ENCODE measurements around the gene RAD18.

The RAD18 gene

DNA sequence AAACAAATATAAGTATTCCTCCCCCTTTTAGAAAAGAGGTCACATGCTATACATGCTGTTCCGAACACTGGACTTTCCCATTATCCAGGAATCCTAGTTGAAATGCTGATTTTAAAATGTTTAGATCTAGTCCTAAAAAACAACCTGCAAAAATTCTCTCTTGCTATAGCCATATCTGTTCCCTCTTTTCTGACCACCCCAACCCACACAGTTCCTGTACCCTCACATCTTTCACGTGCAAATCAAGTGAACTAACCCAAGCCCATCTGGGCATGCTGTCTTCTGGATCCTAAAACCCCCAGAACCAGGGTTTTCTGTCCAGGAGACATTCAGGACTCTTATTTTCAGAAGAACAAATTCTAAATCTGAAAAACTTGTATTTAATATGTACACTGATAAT lies 67.4 kb downstream of the RAD18 start:
- no peak for DNase-seq (ENCODE audit: low read depth)

GRCh38 chr3:8893001-8893400 lies 70.3 kb downstream of the RAD18 start:
- DNase-seq (ENCODE audit: low read depth) = no peak

DNA sequence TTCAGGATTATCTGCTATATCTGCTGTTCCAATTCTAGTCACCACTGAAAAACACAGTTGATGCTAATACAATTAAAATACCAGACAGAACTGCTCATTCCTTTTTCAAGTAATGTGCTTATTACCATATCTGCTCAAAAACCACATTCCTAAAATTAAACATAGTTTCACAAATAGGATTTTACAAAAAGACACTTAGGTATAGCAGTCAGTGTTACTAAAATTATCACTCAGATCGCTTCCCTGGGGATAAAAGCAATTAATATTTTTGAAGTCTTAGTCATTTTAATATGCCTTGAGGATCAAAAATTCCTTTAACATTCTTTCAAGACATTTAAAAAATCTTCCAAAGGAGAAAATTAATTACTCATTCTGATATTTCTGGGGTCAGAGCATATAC lies 71.5 kb downstream of the RAD18 start:
- DNase-seq (ENCODE audit: low read depth) = no peak

DNA sequence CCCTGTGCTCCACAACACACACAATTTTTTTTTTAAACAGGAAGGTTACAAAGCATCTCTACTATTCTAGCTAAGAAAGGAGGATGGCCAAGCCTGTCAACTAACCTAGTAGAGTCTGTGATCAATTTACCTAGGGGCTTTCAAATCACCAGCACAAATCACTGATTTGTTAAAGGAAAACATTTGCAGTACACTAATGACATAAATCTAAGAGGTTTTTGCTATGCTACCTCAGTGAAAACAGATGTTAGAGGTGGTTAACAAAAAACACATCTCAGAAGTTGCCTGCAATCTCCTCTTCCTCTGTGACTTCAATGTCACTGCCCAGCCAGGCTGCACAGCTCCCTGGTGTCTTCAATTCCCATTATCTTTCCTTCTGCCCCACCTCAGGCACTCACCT lies 72.0 kb downstream of the RAD18 start:
- no peak for DNase-seq (ENCODE audit: low read depth)

DNA sequence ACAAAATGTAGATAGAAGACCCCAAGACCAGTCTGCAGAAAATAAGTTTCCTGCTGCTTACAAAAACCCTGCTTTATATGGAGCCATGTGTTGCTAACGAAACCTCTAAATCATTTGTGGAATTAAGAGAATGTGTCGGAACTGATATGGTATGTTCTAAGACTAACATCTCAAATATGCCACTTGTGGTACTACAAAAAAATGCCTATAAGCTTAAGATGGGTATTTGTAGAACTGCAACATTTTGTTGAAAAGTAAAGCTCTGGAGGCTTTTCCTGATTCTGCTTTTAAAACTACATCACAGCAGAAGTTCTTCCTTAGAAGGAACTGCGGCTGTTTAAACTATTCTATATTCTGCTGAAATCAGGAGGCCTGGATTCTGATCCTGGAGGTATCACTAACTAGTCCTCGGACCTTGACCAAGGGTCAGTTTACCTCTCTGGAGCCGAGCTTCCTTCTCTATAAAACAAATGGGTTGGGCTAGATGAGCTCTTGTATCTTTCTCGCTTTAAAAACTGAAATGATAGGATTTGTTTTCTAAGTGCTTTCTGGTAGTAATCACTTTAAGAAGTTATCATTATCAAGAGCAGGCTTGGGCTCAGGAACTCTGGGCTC lies 74.9 kb downstream of the RAD18 start:
- DNase-seq (ENCODE audit: low read depth) = no peak

GRCh38 chr3:8887435-8888300 lies 75.6 kb downstream of the RAD18 start:
- DNase-seq (ENCODE audit: low read depth) = no peak

- DNase-seq (ENCODE audit: low read depth) = no peak
These were observed 76.7 kb downstream of the RAD18 start for GRCh38 chr3:8886546-8886945.

DNA sequence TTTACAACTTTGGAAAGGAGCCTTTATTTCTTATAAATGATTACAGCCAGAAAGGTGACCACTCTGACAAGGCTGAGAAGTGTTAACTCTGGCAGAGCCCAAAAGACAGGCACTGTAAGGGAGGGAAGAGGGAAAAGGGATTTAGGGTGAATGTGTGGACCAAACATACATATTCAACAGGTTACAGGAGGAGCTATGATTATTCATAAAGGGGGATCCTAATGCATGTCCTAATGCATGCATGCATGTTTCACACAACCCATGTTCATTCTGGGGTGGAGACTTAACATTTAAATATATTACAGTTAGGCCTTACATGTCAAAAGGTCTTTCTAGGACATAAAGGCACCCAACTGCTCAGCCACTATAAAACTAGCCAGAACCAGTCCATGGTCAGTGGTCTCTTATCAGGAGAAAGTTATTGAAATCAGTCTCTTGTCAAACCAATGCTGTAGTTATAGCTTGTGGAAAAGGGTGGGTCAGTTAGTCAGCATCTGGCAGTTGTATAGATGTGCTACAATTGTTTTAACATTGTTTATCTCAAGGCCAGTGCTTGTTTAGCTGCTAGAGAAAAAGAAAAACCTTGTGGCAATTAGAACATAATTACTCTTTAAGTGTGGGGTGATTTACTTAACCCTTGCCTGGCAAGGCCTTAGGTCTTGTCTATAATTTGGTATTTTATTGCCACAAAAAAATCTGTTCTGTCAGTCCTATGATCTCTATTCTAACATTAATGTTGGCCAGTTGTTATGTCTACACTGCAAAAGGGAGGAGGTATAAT lies 77.5 kb downstream of the RAD18 start:
- DNase-seq (ENCODE audit: low read depth) = no peak

DNA sequence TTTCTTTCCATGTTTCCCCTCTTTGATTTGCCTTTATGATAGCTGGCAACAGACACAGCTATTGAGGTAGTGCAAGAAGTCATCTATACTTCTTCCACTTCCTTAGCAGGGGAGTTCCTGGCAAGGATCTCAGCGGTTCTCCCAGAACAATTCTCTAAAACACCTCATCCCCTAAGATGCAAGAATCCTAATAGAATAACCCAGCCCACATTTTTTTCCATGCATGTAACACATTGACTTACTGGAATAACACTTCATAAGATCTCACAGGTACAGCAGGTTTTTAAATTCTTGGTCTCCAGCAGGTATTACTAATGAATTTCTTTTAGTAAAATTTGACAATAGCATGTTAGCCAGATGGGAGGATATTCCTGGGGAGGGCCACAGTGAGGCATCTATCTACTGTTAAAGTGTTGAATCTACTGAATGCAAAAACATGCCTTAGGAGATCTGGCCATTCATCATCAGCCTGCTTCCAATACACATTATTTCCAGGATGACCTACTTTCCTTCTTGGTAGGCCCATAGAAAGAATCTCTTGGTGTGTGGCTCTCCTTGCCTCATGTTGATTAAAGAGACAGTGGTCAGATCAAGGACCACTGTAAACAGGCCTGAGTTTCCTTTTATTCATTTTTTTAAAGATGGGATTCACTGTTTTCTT lies 78.5 kb downstream of the RAD18 start:
- no peak for DNase-seq (ENCODE audit: low read depth)

DNA sequence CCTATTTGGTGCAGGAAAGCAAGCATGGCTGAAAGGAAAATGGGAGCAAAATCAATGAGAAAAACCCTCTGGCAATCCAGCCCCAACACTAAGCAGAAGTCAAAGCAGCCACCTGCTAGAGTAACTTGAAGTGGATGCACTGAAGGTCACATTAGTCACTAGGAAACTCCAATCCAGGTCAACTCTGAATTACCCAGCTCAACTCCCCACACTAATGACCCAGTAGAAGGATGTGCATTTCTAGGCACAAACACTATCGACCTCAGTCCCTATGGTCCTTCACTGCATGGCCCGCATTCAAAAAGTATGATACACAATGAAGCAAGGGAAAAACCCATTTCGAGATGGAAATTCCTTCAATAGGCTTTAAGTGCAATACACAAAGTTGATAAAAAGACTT lies 80.6 kb downstream of the RAD18 start:
- DNase-seq (ENCODE audit: low read depth) = no peak

GRCh38 chr3:8882171-8882593 lies 81.1 kb downstream of the RAD18 start:
- no peak for DNase-seq (ENCODE audit: low read depth)

- DNase-seq (ENCODE audit: low read depth) = no peak
These were observed 83.8 kb downstream of the RAD18 start for GRCh38 chr3:8879347-8879944.

DNA sequence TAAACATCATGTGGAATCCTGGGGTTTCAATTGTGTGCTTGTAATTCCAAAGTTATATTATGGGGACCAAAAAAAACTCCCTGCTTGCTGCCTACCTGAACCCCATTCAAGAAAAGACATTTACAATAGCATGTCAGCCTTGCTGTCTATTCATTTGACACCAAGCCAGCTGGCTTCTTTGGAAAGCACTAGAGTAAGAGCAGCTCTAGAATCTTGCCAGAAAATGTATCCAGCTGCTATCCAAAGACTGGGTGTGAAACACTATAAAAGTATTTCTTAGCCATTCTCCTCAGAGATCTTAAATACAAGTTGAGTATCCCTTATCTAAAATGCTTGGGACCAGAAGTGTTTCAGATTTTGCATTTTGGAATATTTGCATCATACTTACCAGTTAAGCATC lies 87.4 kb downstream of the RAD18 start:
- no peak for DNase-seq (ENCODE audit: low read depth)

DNA sequence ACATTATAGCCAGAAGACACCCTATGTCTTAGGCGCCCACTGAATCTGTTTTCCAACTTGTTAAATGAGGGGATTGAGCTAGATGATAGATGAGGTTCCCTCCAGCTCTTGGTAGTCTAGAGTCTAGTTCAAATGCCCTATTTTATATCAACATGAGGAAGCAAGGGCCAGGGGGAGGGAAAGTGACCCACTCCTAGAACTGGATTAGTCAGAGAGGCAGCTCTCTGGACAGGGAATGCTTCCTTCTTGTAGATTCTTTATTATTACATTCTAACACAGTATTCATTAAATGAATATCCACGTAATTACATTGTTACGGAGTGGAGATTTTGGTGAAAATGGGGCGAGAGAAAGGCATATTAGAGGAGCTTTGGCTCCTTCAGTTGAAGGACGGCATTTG lies 89.5 kb downstream of the RAD18 start:
- no peak for DNase-seq (ENCODE audit: low read depth)

- no peak for DNase-seq (ENCODE audit: low read depth)
These were observed 91.0 kb downstream of the RAD18 start for GRCh38 chr3:8872261-8872660.

- no peak for DNase-seq (ENCODE audit: low read depth)
These were observed 92.0 kb downstream of the RAD18 start for GRCh38 chr3:8871306-8871705.

- no peak for DNase-seq (ENCODE audit: low read depth)
These were observed 93.1 kb downstream of the RAD18 start for GRCh38 chr3:8870134-8870533.

DNA sequence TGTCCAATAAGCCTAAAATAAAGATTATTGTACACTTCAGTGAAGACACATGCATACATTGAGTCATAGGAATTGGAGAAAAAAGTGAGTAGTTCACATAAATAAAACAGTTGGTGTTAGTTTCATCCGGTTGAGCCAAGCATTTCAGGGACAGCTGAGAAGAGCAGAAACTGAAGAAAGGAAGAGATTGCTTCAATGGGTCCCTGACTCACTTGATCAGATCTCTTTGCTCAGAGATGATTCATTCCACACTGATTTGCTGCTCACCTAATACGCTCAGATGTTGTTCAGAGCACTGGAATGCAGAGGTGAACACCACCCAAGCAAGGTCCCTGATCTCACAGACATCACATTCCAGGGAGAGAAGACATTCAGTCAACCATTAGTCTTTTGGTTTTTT lies 93.7 kb downstream of the RAD18 start:
- no peak for DNase-seq (ENCODE audit: low read depth)

DNA sequence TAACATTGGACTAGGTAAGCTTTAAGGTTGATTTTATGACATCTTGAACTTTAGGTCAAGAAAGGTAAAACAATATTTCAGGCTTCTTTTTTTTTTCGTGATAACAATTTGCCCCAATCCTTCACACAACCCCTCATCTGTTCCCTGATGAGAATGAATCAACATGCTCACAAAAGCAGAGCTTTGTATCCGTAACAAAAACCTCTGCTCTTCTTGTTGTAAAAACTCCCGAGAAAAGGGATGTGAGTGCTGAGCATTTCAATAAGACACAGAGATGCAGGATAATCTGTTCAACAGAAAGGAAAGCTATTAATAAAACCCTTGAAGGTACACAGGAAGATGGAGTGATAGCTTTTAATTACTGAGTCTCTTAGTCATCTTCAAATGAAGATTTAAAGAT lies 94.3 kb downstream of the RAD18 start:
- DNase-seq (ENCODE audit: low read depth) = no peak

- DNase-seq (ENCODE audit: low read depth) = no peak
These were observed 95.6 kb downstream of the RAD18 start for GRCh38 chr3:8867646-8868045.

DNA sequence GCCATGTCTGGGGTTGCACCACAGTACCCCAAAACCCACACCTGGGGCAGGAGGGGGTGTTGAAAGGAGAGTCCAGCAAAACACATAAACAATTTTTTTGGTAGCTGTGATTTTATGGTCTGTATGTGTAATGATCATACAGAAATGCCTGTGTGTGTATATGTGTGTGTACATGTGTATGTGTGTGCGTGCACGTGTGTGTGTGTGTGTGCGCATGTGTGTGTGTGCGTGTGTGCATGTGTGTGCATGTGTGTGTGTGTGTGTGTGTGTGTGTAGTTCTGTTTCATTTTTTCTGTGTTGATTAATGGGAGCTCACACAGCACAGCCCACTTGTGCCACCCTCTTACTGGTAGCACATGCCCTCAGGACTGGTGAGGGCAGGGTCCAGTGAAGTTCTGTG lies 97.6 kb downstream of the RAD18 start:
- no peak for DNase-seq (ENCODE audit: low read depth)

Data from stimulated activated CD8-positive, alpha-beta memory T cell treated with anti-CD3 and anti-CD28 coated beads, Interleukin-12 subunit alpha, Interleukin-12 subunit beta, amount 100 ng/mL, for 4 hours (primary cell).